H9 (cell line): ENCODE data around the gene ITPR1. TPM values are rescaled to one million over a fixed set of nuclear protein-coding genes. Genes with fewer than 3 reads are reported as not detected.

Source experiments
- DNase-seq: peaks from one replicate; pipeline ENCODE4 v3.0.0-alpha.2; 2017
- H2AFZ ChIP-seq: one replicate; pipeline ENCODE4 v1.6.1; 2013; ENCODE audit warnings: mild to moderate bottlenecking, low read length, control low read depth, moderate library complexity
- H2AK5ac ChIP-seq: 2 replicates; pipeline ENCODE4 v1.6.1; 2013; ENCODE audit warnings: low read length, control low read depth, mixed read lengths; ENCODE audit not compliant: insufficient read length
- H2BK120ac ChIP-seq: one replicate; pipeline ENCODE4 v1.6.1; 2013; ENCODE audit warnings: low read depth, mild to moderate bottlenecking, low read length, control low read depth, inconsistent platforms; ENCODE audit not compliant: poor library complexity, severe bottlenecking
- H2BK12ac ChIP-seq: 2 replicates; pipeline ENCODE4 v1.6.1; 2013; ENCODE audit warnings: low read length, control low read depth, mixed read lengths, low read depth; ENCODE audit not compliant: insufficient read length
- H2BK15ac ChIP-seq: 2 replicates; pipeline ENCODE4 v1.6.1; 2013; ENCODE audit warnings: low read depth, low read length, control low read depth
- H2BK20ac ChIP-seq: one replicate; pipeline ENCODE4 v1.6.1; 2013; ENCODE audit warnings: low read depth, mild to moderate bottlenecking, low read length, control low read depth, inconsistent platforms; ENCODE audit not compliant: poor library complexity, severe bottlenecking
- H2BK5ac ChIP-seq: 2 replicates; pipeline ENCODE4 v1.6.1; 2013; ENCODE audit warnings: low read length, control low read depth, mixed read lengths; ENCODE audit not compliant: insufficient read length
- H3K14ac ChIP-seq: 2 replicates; pipeline ENCODE4 v1.6.1; 2013; ENCODE audit warnings: low read length, control low read depth; ENCODE audit not compliant: insufficient read depth
- H3K18ac ChIP-seq: 2 replicates; pipeline ENCODE4 v1.6.1; 2013; ENCODE audit warnings: low read depth, mild to moderate bottlenecking, mixed read lengths, low read length, control low read depth; ENCODE audit not compliant: insufficient read length
- H3K23ac ChIP-seq: 2 replicates; pipeline ENCODE4 v1.6.1; 2013; ENCODE audit warnings: low read length, control low read depth, mixed read lengths, low read depth; ENCODE audit not compliant: insufficient read length
- H3K23me2 ChIP-seq: 2 replicates; pipeline ENCODE4 v1.6.1; 2013; ENCODE audit warnings: low read depth, mild to moderate bottlenecking, mixed read lengths, low read length, control low read depth; ENCODE audit not compliant: insufficient read length, poor library complexity, severe bottlenecking
- H3K27ac ChIP-seq: 2 replicates; pipeline ENCODE4 v1.5.1; 2013; ENCODE audit warnings: low read length, control low read depth, mixed read lengths, low read depth; ENCODE audit not compliant: insufficient read length
- H3K27me3 ChIP-seq: 2 replicates; pipeline ENCODE4 v1.6.1; 2013; ENCODE audit warnings: low read length, control low read depth, inconsistent platforms; ENCODE audit not compliant: insufficient read depth
- H3K4ac ChIP-seq: 2 replicates; pipeline ENCODE4 v1.6.1; 2013; ENCODE audit warnings: low read depth, mild to moderate bottlenecking, control low read depth, inconsistent platforms, low read length, moderate library complexity
- H3K4me1 ChIP-seq: 2 replicates; pipeline ENCODE4 v1.6.1; 2013; ENCODE audit warnings: low read length, control low read depth, inconsistent platforms; ENCODE audit not compliant: insufficient read depth
- H3K4me2 ChIP-seq: 2 replicates; pipeline ENCODE4 v1.6.1; 2013; ENCODE audit warnings: low read length, control low read depth, mixed read lengths; ENCODE audit not compliant: insufficient read length, insufficient read depth
- H3K56ac ChIP-seq: 2 replicates; pipeline ENCODE4 v1.6.1; 2013; ENCODE audit warnings: low read depth, mild to moderate bottlenecking, mixed read lengths, low read length, control low read depth; ENCODE audit not compliant: insufficient read length
- H3K79me1 ChIP-seq: 2 replicates; pipeline ENCODE4 v1.6.1; 2013; ENCODE audit warnings: low read depth, mild to moderate bottlenecking, moderate library complexity, low read length, control low read depth, inconsistent platforms; ENCODE audit not compliant: insufficient read depth, poor library complexity, severe bottlenecking
- H3K79me2 ChIP-seq: 2 replicates; pipeline ENCODE4 v1.6.1; 2013; ENCODE audit warnings: low read length, control low read depth, inconsistent platforms; ENCODE audit not compliant: insufficient read depth
- H3K9ac ChIP-seq: 2 replicates; pipeline ENCODE4 v1.6.1; 2013; ENCODE audit warnings: low read length, control low read depth, mixed read lengths; ENCODE audit not compliant: insufficient read length; ENCODE audit errors: extremely low read depth
- H3K9me3 ChIP-seq: one replicate; pipeline ENCODE4 v1.6.1; 2013; ENCODE audit warnings: low read depth, low read length, inconsistent platforms; ENCODE audit not compliant: control insufficient read depth
- H3T11ph ChIP-seq: one replicate; pipeline ENCODE4 v1.6.1; 2013; ENCODE audit warnings: mild to moderate bottlenecking, low read length, control low read depth, inconsistent platforms
- H4K20me1 ChIP-seq: one replicate; pipeline ENCODE4 v1.6.1; 2013; ENCODE audit not compliant: control insufficient read depth, insufficient read length, insufficient read depth
- H4K5ac ChIP-seq: 2 replicates; pipeline ENCODE4 v1.6.1; 2013; ENCODE audit warnings: low read depth, mild to moderate bottlenecking, mixed read lengths, low read length, control low read depth; ENCODE audit not compliant: insufficient read length
- H4K8ac ChIP-seq: replicated peaks from 2 replicates; pipeline ENCODE4 v1.6.1; 2013; ENCODE audit warnings: low read length, control low read depth, mixed read lengths, low read depth; ENCODE audit not compliant: insufficient read length
- H4K91ac ChIP-seq: 2 replicates; pipeline ENCODE4 v1.6.1; 2013; ENCODE audit warnings: low read depth, mild to moderate bottlenecking, moderate library complexity, mixed read lengths, low read length, control low read depth; ENCODE audit not compliant: insufficient read length
- H3K27ac Mint-ChIP-seq, 3 experiments: 2 replicates in 2 of 3; 3 replicates in 1 of 3; pipeline ENCODE4 v1.8.0; 2020 to 2021; ENCODE audit warnings: mixed read lengths in 3 of 3, mild to moderate bottlenecking in 1 of 3, moderate library complexity in 1 of 3
- H3K27me3 Mint-ChIP-seq: 2 replicates; pipeline ENCODE4 v1.8.0; 2021; ENCODE audit warnings: low read depth, mild to moderate bottlenecking, moderate library complexity, mixed read lengths
- H3K36me3 Mint-ChIP-seq, 3 experiments: 2 replicates in 2 of 3; 3 replicates in 1 of 3; pipeline ENCODE4 v1.8.0; 2020 to 2021; ENCODE audit warnings: low read depth in 3 of 3, mixed read lengths in 3 of 3; ENCODE audit not compliant: insufficient read depth in 1 of 3
- H3K4me1 Mint-ChIP-seq, 2 experiments: 2 replicates each; pipeline ENCODE4 v1.8.0; 2020; ENCODE audit warnings: mixed read lengths in 2 of 2
- H3K4me3 Mint-ChIP-seq, 2 experiments: 2 replicates in 1 of 2; 3 replicates in 1 of 2; pipeline ENCODE4 v1.8.0; 2020 to 2021; ENCODE audit warnings: mild to moderate bottlenecking in 2 of 2, mixed read lengths in 2 of 2, moderate library complexity in 1 of 2
- H3K9me3 Mint-ChIP-seq, 2 experiments: 2 replicates in 1 of 2; 3 replicates in 1 of 2; pipeline ENCODE4 v1.8.0; 2020; ENCODE audit warnings: mild to moderate bottlenecking in 2 of 2, mixed read lengths in 2 of 2, moderate library complexity in 1 of 2
- CTCF ChIP-seq: fragments of 200-600 bp; sonication (generic); conservative IDR thresholded peaks from 3 replicates; pipeline ENCODE4 v1.8.0; 2021; ENCODE audit warnings: antibody characterized with exemption, mild to moderate bottlenecking
- WGBS: extraction: QIAGEN DNeasy Blood & Tissue Kit; methylation state at CpG from one replicate; pipeline ENCODE4 v1.1.7; 2013; ENCODE audit warnings: missing lambda C conversion rate, low lambda C conversion rate, mixed read lengths; ENCODE audit not compliant: insufficient read length; ENCODE audit errors: extremely low coverage; 5-methylcytosine and 5-hydroxymethylcytosine counted together
- total RNA-seq: library from RNA; stranded (reverse); gene quantifications from 2 replicates; pipeline ENCODE4 v1.2.1, GENCODE V29; 2021

ITPR1 gene
- total RNA-seq, 1 experiment from 2014 or later = 4.2 TPM

GRCh38 chr3:4641863-4642563 is 148.9 kb downstream of the ITPR1 start:
- H3K4me1 Mint-ChIP-seq = no peaks in the 10 kb centered on the region
- H3K27ac ChIP-seq = no peak overlapping the region
- no peak overlapping the region for H2AFZ ChIP-seq

More at GRCh38 chr3:4641863-4642563, 148.9 kb downstream of the ITPR1 start:
- Mint-ChIP-seq H3K4me3 (no peak overlapping the region), H3K36me3 (peaks cover 0 to 2% (median 0%) of the 10 kb centered on the region in 3 experiments; a peak in 1 of 7 replicates), H3K27ac (no peak overlapping the region), H3K27me3 (no peaks in the 10 kb centered on the region), H3K9me3 (no peaks in the 10 kb centered on the region)
- Histone ChIP-seq H3K4me1 (no peaks in the 10 kb centered on the region), H3K9ac (no peak overlapping the region), H2AK5ac (no peak overlapping the region), H3T11ph (no peak overlapping the region), H4K20me1 (no peaks in the 10 kb centered on the region), H3K18ac (no peak overlapping the region), H3K56ac (no peak overlapping the region), H3K79me1 (no peaks in the 10 kb centered on the region), H4K91ac (no peak overlapping the region), H3K4ac (no peak overlapping the region), H3K14ac (no peak overlapping the region), H3K79me2 (no peaks in the 10 kb centered on the region), H2BK120ac (no peak overlapping the region), H2BK15ac (no peak overlapping the region), H3K23ac (no peak overlapping the region), H4K5ac (no peak overlapping the region), H4K8ac (no peak overlapping the region), H3K4me2 (no peak overlapping the region), H3K23me2 (no peaks in the 10 kb centered on the region), H3K9me3 (no peaks in the 10 kb centered on the region), H2BK20ac (no peak overlapping the region), H2BK12ac (no peak overlapping the region), H2BK5ac (no peak overlapping the region), H3K27me3 (no peaks in the 10 kb centered on the region)
- WGBS = no CpG with 5 or more reads among the region's 9 CpGs
- no peak for TF ChIP-seq CTCF
- DNase-seq = no peak
